BJ (cell line): ENCODE results near the gene FBXO42. TPM values are rescaled to one million over a fixed set of nuclear protein-coding genes. Genes with fewer than 3 reads are reported as not detected.
A peak's percentile ranks its signal among the peaks of the same experiment; 100 is the strongest.
"Not testable (repeated sequence)": the region's sequence is repeated elsewhere in the genome, so short reads cannot be mapped to it uniquely, and the experiment has no call there.

Experiments
- CTCF ChIA-PET: fragments of 350-600 bp; formaldehyde crosslinking; extraction: SDS; loops from one replicate; lab custom pipeline; 2021; ENCODE audit warnings: antibody characterized with exemption, inconsistent platforms; lab: Yijun Ruan, JAX
- POLR2A ChIA-PET: fragments of 300-600 bp; sonication (Branson Sonifier 250); formaldehyde crosslinking; extraction: SDS; loops from one replicate; lab custom pipeline; 2021; ENCODE audit warnings: antibody characterized with exemption; lab: Charles Lee
- DNase-seq: peaks from one replicate; pipeline ENCODE4 v3.0.0-alpha.2; 2011; ENCODE audit warnings: low read depth
- H3K27me3 ChIP-seq: 2 replicates; pipeline ENCODE4 v1.6.0; 2011; ENCODE audit warnings: low read length; ENCODE audit not compliant: control insufficient read depth, insufficient read depth
- H3K36me3 ChIP-seq: 2 replicates; pipeline ENCODE4 v1.5.1; 2011; ENCODE audit warnings: low read length; ENCODE audit not compliant: control insufficient read depth, insufficient read depth
- H3K4me3 ChIP-seq: 2 replicates; pipeline ENCODE4 v1.5.1; 2011; ENCODE audit warnings: low read depth, mild to moderate bottlenecking, control low read depth, low read length
- polyA plus RNA-seq: library from polyadenylated mRNA; depleted of rRNA; stranded (reverse); fragments of >200 nt; gene quantifications from 2 replicates; pipeline ENCODE4 v1.2.3, GENCODE V29; 2011
- TF ChIP-seq, protein P1 (sequence below): IDR thresholded peaks from 2 replicates; pipeline ENCODE4 v1.5.1; 2011; ENCODE audit warnings: low read depth, mild to moderate bottlenecking, control low read depth, inconsistent platforms, low read length, moderate library complexity; ENCODE audit not compliant: insufficient read depth

The FBXO42 gene
- polyA plus RNA-seq, 1 experiment = 31.7 TPM

DNA sequence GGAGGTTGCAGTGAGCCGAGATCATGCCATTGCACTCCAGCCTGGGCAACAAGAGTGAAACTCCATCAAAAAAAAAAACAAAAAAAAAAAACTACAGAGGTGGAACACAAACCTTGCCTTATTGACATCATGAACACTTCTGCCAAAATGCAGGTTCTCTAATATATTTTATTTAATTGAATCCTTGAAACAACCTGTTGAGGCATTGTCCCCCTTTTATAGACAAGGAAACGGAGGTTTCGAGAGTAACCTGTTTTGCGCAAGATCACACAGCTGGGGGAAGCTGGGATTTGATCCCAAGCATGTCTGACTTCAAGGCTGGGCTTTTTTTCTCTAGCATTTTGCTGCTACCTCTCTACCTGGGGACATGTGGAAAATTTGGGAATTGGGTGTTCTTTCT lies 17.5 kb upstream of the FBXO42 start:
- DNase-seq = no peak
- CTCF ChIA-PET = no interaction called here
- H3K36me3 ChIP-seq = no peaks in the 10 kb centered on the region
- TF ChIP-seq, protein P1, sequence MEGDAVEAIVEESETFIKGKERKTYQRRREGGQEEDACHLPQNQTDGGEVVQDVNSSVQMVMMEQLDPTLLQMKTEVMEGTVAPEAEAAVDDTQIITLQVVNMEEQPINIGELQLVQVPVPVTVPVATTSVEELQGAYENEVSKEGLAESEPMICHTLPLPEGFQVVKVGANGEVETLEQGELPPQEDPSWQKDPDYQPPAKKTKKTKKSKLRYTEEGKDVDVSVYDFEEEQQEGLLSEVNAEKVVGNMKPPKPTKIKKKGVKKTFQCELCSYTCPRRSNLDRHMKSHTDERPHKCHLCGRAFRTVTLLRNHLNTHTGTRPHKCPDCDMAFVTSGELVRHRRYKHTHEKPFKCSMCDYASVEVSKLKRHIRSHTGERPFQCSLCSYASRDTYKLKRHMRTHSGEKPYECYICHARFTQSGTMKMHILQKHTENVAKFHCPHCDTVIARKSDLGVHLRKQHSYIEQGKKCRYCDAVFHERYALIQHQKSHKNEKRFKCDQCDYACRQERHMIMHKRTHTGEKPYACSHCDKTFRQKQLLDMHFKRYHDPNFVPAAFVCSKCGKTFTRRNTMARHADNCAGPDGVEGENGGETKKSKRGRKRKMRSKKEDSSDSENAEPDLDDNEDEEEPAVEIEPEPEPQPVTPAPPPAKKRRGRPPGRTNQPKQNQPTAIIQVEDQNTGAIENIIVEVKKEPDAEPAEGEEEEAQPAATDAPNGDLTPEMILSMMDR = no peak
- POLR2A ChIA-PET = interaction anchor here (0.6 kb wide), 1 partner anchor 295 kb away, joined by 4 read pairs; no protein-coding TSS in a partner anchor
- no peak overlapping the region for H3K4me3 ChIP-seq
- no peaks in the 10 kb centered on the region for H3K27me3 ChIP-seq

DNA sequence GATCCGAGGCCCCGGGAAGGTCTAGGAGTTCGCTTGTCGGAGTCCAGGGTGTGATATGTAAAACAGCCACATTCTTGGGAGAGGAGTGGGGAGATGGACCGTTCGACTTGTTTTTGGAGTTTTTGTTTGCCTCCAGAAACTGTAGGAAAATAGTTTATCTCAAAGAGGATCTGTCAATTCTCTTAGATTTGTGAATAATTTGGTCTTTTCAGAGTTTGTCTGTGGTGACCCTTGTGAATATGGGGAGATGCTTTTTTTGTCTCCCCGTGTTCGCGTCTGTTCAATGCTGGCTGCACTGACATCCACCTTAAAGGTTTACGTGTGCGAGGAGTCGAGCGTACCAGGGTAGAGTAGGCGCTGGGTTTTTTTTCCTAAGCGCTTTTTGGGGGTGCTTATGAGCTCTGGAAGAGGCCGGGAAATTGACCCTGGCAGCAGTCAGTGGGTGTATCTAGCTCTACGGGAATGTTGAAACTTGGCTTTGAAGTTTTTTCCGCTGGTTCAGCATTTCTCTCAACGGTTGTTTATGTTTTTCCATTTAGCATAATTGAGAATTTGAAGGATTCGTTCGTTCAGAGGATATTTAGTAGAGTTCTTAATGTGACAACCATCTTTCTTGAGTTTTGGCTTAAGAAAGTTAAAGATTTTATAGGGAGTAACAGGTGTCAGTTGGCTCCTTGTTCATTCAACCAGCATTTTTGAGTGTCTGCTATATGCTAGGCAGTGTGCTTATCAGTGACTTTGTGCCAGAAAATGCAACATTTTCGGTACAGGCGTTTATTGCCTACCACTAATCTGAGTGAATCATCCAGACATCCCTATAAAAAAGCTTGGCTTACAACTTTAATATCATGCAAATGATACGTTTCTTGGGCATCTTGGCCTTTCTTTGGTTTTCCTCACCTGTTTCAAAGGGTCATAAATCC lies 15.9 kb upstream of the FBXO42 start:
- CTCF ChIA-PET = interaction anchor here (0.6 to 1.4 kb wide), 6 partner anchors 13 to 289 kb away, joined by 3 to 8 read pairs (median 4); partner anchors contain the start of gene NECAP2
- Histone ChIP-seq H3K27me3 (no peaks in the 10 kb centered on the region), H3K4me3 (peak overlapping the region; percentile 86), H3K36me3 (no peaks in the 10 kb centered on the region)
- POLR2A ChIA-PET = no interaction called here
- TF ChIP-seq, protein P1 = no peak
- no peak for DNase-seq

DNA sequence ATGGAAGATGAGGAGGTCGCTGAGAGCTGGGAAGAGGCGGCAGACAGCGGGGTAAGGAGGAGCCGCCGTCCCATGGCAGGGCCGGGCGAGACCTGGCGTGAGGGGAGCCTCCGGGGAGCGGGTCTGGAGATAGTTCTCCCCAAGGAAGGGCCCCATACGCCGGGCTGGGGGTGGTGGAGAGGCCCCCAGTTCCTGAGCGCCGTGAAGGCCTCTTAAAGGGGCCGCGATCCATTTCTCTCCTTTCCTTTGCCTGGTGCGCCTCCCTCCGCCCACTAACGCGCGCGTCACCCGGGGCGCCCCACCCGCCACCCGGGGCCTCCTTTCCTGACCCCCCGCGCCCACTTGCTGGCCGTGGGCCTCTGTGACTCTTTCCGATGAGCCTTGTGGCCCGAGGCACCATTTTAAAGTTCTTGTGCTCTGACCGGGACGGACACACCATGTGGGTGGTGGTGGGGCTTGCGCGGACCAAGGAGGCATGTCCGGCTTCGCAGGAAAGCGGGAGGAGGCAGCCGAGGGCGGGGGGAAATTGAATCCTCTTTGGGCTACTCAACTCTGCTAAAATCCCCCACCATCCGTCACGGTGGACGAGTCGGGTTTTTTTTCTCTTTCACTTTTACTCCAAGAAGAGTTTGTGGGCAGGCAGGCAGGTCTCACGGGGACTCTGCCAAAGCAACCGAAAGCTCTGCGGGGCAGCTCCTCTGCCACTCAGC lies 15.1 kb upstream of the FBXO42 start:
- no peak for DNase-seq
- TF ChIP-seq, protein P1 = peak; percentile 15; the same call in 1 of the 2 replicates
- peak overlapping the region; percentile 86 for H3K4me3 ChIP-seq
- no peaks in the 10 kb centered on the region for H3K36me3 ChIP-seq
- CTCF ChIA-PET = interaction anchor here (1.2 to 1.4 kb wide), 4 partner anchors 19 to 285 kb away, joined by 3 to 8 read pairs (median 4); partner anchors contain the start of gene NECAP2
- POLR2A ChIA-PET = no interaction called here
- H3K27me3 ChIP-seq = no peaks in the 10 kb centered on the region

DNA sequence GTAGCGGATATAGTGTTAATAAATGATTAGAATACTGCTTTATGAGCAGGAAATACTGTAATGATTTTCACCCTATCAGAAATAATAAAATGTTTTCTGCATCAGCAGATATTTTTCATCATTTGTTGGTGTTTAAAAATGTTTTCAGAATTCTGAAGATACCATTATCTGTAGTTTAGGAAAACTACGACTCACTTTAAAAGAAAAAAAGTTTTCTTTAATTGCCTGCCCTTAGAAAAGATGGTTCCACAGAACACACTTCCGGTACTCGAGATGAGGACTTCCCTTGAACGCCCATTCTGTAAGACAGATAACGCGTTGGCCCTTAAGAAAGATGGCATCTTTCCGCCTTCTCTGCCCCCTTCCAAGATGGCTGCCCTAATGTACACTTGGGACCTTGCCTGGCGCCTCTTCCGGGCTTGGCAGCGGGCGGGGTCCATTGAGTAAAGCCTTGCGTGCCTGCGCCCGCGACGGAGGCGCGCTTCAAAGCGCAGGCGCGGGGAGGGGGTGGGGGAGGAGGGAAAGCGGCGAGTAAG lies 14.5 kb upstream of the FBXO42 start, which contains the start of gene SZRD1:
Gene SZRD1 (plus strand): TSS at position 521 of the 536 bp plus-strand sequence. CDS start 16 bp downstream, outside the sequence.
- no peaks in the 10 kb centered on the region for H3K27me3 ChIP-seq
- TF ChIP-seq, protein P1 = no peak
- DNase-seq = peak; percentile 98
- H3K4me3 ChIP-seq = peak within 1 kb of the TSS; percentile 86
- CTCF ChIA-PET = interaction anchor here (1.2 kb wide), 1 partner anchor 178 kb away, joined by 3 read pairs; no protein-coding TSS in a partner anchor
- no peaks in the 10 kb centered on the region for H3K36me3 ChIP-seq
- POLR2A ChIA-PET = no interaction called here

DNA sequence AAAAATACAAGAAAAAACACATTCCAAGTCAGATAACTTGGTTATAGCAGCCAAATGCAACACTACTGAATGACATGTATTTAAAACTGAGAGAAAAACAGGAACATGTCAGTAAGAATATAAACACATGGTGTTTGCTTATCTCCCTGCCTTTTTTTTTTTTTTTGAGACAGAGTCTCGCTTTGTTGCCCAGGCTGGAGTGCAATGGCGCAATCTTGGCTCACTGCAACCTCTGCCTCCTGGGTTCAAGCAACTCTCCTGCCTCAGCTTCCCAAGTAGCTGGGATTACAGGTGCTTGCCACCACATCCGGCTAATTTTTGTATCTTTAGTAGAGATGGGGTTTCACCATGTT lies 12.8 kb upstream of the FBXO42 start:
- H3K27me3 ChIP-seq, H3K36me3 ChIP-seq, POLR2A ChIA-PET, DNase-seq, H3K4me3 ChIP-seq: not testable (repeated sequence)
- CTCF ChIA-PET = interaction anchor here (1.1 to 4.0 kb wide), 6 partner anchors 76 to 291 kb away, joined by 3 to 63 read pairs (median 13); partner anchors contain the start of genes FAM131C and NECAP2
